K562 (cell line): ENCODE results near the gene RRAD. TPM values are rescaled to one million over a fixed set of nuclear protein-coding genes. Genes with fewer than 3 reads are reported as not detected.
A peak's percentile ranks its signal among the peaks of the same experiment; 100 is the strongest.

ENCODE experiments used
- ATAC-seq: fragments of 200-7000 bp; cut with Tn5 transposase; 3 replicates; pipeline ENCODE4 v1.9.1; 2020; ENCODE audit warnings: moderate library complexity
- BruUV-seq: library from RNA; stranded (reverse); fragments of 400-500 nt; replicated peaks from 2 replicates; lab custom pipeline; 2021; lab: Mats Ljungman, UMichigan
- CTCF ChIA-PET: fragments of 300-600 bp; formaldehyde crosslinking; extraction: SDS; loops from one replicate; lab custom pipeline; 2021; ENCODE audit warnings: low intra/inter-chr PET ratio; lab: Yijun Ruan, JAX
- POLR2A ChIA-PET: fragments of 300-600, 350-650 bp; sonication (Branson Sonifier 250); formaldehyde crosslinking; extraction: SDS; loops from one replicate; lab custom pipeline; 2021; ENCODE audit warnings: antibody characterized with exemption, inconsistent platforms; lab: Yijun Ruan, JAX
- DNase-seq, 4 experiments: peaks; one replicate each; pipeline versions ENCODE4 v3.0.0 to v3.0.0-alpha.2; 2011 to 2018; ENCODE audit warnings: low spot score in 3 of 4, mixed read lengths in 3 of 4; ENCODE audit errors: extremely low read depth in 1 of 4
- FAIRE-seq: peaks from 2 replicates; lab custom pipeline; 2011; peaks lifted over from hg19 to GRCh38; lab: Jason Lieb, UNC
- H2AFZ ChIP-seq: 2 replicates; pipeline ENCODE4 v1.6.0; 2011; ENCODE audit warnings: low read depth, low read length, control low read depth, inconsistent platforms
- H3K27ac ChIP-seq: fragments of 200-600 bp; 3 replicates; pipeline ENCODE4 v1.8.0; 2011; ENCODE audit warnings: low read depth, mild to moderate bottlenecking, control low read depth, inconsistent platforms, low read length, moderate library complexity, mixed read lengths; ENCODE audit errors: extremely low read depth
- H3K27me3 ChIP-seq, 2 experiments: fragments of 300-600 bp in 1 of 2; 2 replicates in 1 of 2; 3 replicates in 1 of 2; pipeline versions ENCODE4 v1.6.0 to v1.8.0; 2011; ENCODE audit warnings: inconsistent platforms in 2 of 2, low read length in 2 of 2, mild to moderate bottlenecking in 1 of 2, mixed read lengths in 1 of 2, moderate library complexity in 1 of 2; ENCODE audit not compliant: control insufficient read depth in 2 of 2, insufficient read depth in 2 of 2
- H3K36me3 ChIP-seq: fragments of 300-600 bp; 3 replicates; pipeline ENCODE4 v1.8.0; 2011; ENCODE audit warnings: mild to moderate bottlenecking, low read length, inconsistent platforms; ENCODE audit not compliant: control insufficient read depth, insufficient read depth
- H3K4me1 ChIP-seq, 2 experiments: fragments of 200-600 bp in 1 of 2; replicated peaks in 1 of 2; 2 replicates in 1 of 2; 3 replicates in 1 of 2; pipeline versions ENCODE4 v1.5.1 to v1.8.0; 2011; ENCODE audit warnings: inconsistent platforms in 2 of 2, low read length in 2 of 2, mild to moderate bottlenecking in 1 of 2, mixed read lengths in 1 of 2, moderate library complexity in 1 of 2; ENCODE audit not compliant: control insufficient read depth in 2 of 2, insufficient read depth in 2 of 2
- H3K4me2 ChIP-seq: 2 replicates; pipeline ENCODE4 v1.6.1; 2011; ENCODE audit warnings: low read length, control low read depth, inconsistent platforms, mixed read lengths; ENCODE audit not compliant: insufficient read depth
- H3K4me3 ChIP-seq: fragments of 200-600 bp; sonication (generic), shearing (Covaris generic); 2 replicates; pipeline ENCODE4 v1.5.1; 2016; ENCODE audit warnings: control low read depth, inconsistent platforms
- H3K79me2 ChIP-seq: fragments of 200-600 bp; 3 replicates; pipeline ENCODE4 v1.8.0; 2011; ENCODE audit warnings: low read length, inconsistent platforms; ENCODE audit not compliant: control insufficient read depth, insufficient read depth
- H3K9ac ChIP-seq, 2 experiments: 2 replicates each; pipeline versions ENCODE4 v1.6.0 to v1.6.1; 2011; ENCODE audit warnings: low read depth in 2 of 2, low read length in 2 of 2, control low read depth in 1 of 2, inconsistent platforms in 1 of 2, mild to moderate bottlenecking in 1 of 2, mixed read lengths in 1 of 2; ENCODE audit not compliant: insufficient read depth in 1 of 2
- H3K9me1 ChIP-seq: one replicate; pipeline ENCODE4 v1.6.0; 2011; ENCODE audit warnings: inconsistent platforms, mild to moderate bottlenecking, low read length, moderate library complexity; ENCODE audit not compliant: control insufficient read depth, insufficient read depth
- H3K9me3 ChIP-seq: replicated peaks from 2 replicates; pipeline ENCODE4 v1.5.1; 2011; ENCODE audit warnings: low read depth, low read length, inconsistent platforms; ENCODE audit not compliant: control insufficient read depth, insufficient read depth
- H4K20me1 ChIP-seq: replicated peaks from 2 replicates; pipeline ENCODE4 v1.6.1; 2011; ENCODE audit warnings: low read length, inconsistent platforms, mixed read lengths; ENCODE audit not compliant: control insufficient read depth, insufficient read depth
- ELF4 ChIP-seq: fragments of 450-650 bp; formaldehyde crosslinking; IDR thresholded peaks from 2 replicates; pipeline ENCODE4 v1.4.0; 2022; ENCODE audit warnings: missing genetic modification characterization
- EP400 ChIP-seq: fragments of 450-650 bp; IDR thresholded peaks from 2 replicates; pipeline ENCODE4 v1.6.1; 2017; ENCODE audit warnings: antibody characterized with exemption, mild to moderate bottlenecking, moderate library complexity
- ETV6 ChIP-seq, 3 experiments: fragments of 150-350 bp in 1 of 3; sonication (generic) in 1 of 3; formaldehyde crosslinking in 1 of 3; IDR thresholded peaks; 2 replicates each; pipeline versions ENCODE4 v1.6.1 to v1.8.0; 2014 to 2022; ENCODE audit warnings: borderline replicate concordance in 2 of 3, low read depth in 2 of 3, antibody characterized with exemption in 1 of 3, low read length in 1 of 3, mild to moderate bottlenecking in 1 of 3, missing genetic modification reagents in 1 of 3
- GTF2E2 ChIP-seq: fragments of 200-800 bp; sonication (Bioruptor generic); IDR thresholded peaks from 2 replicates; pipeline ENCODE4 v1.6.1; 2016; ENCODE audit warnings: missing genetic modification characterization, missing compliant biosample characterization
- L3MBTL2 ChIP-seq: fragments of 450-650 bp; IDR thresholded peaks from 2 replicates; pipeline ENCODE4 v1.6.1; 2016; ENCODE audit warnings: mild to moderate bottlenecking, moderate library complexity
- NCOA6 ChIP-seq: fragments of 450-650 bp; IDR thresholded peaks from 2 replicates; pipeline ENCODE4 v1.6.1; 2017; ENCODE audit warnings: mild to moderate bottlenecking
- PCBP2 ChIP-seq: fragments of 200-400 bp; formaldehyde crosslinking; IDR thresholded peaks from 2 replicates; pipeline ENCODE4 v1.6.1; 2018; ENCODE audit warnings: low read length, low read depth, mild to moderate bottlenecking, moderate library complexity; ENCODE audit not compliant: poor library complexity, severe bottlenecking
- VEZF1 ChIP-seq: fragments of 200-800 bp; sonication (Bioruptor generic); IDR thresholded peaks from 2 replicates; pipeline ENCODE4 v1.6.1; 2017; ENCODE audit warnings: missing genetic modification characterization, missing compliant biosample characterization
- ZNF124 ChIP-seq: sonication (generic); formaldehyde crosslinking; IDR thresholded peaks from 2 replicates; pipeline ENCODE4 v1.8.1; 2022; ENCODE audit warnings: missing genetic modification reagents
- ZNF318 ChIP-seq, 2 experiments: fragments of 450-650 bp; IDR thresholded peaks; 2 replicates each; pipeline ENCODE4 v1.6.1; 2016; ENCODE audit warnings: mild to moderate bottlenecking in 2 of 2, borderline replicate concordance in 1 of 2, low read depth in 1 of 2, moderate library complexity in 1 of 2
- ZNF551 ChIP-seq: fragments of 250-450 bp; sonication (Bioruptor Pico); IDR thresholded peaks from 2 replicates; pipeline ENCODE4 v1.5.0; 2021; ENCODE audit warnings: mild to moderate bottlenecking, moderate library complexity
- ZNF644 ChIP-seq: fragments of 200-800 bp; sonication (Bioruptor generic); IDR thresholded peaks from 2 replicates; pipeline ENCODE4 v1.6.1; 2016; ENCODE audit warnings: low read depth, missing genetic modification characterization, missing compliant biosample characterization
- ZNF707 ChIP-seq: fragments of 250-450 bp; sonication (Bioruptor Pico); conservative IDR thresholded peaks from 2 replicates; pipeline ENCODE4 v1.8.0; 2022; ENCODE audit warnings: inconsistent platforms, mild to moderate bottlenecking, moderate library complexity
- in situ Hi-C: fragments of 300-500 bp; cut with MboI; formaldehyde crosslinking; loops from 4 replicates; pipeline ENCODE4 v1.15.0; 2018; ENCODE audit warnings: inconsistent platforms, mixed read lengths
- intact Hi-C: fragments of 100-400 bp; cut with micrococcal nuclease; formaldehyde crosslinking; loops from 2 replicates; pipeline ENCODE4 v1.14.2; 2022
- polyA plus RNA-seq, 8 experiments: library from polyadenylated mRNA; depleted of rRNA in 4 of 8; stranded (reverse) in 5 of 8; unstranded in 3 of 8; fragments of >200 nt; fragmentation: Nextera tagmentation in 2 of 8; fragmentation: Illumina TruSeq in 1 of 8; extraction: Ambion mirVana in 2 of 8; extraction: Trizol in 1 of 8; gene quantifications; 2 replicates each; pipeline versions ENCODE4 v1.2.1 to v1.2.3, GENCODE V29; 2011 to 2014; ENCODE audit warnings: inconsistent platforms in 1 of 8, missing spikeins in 1 of 8
- total RNA-seq, 7 experiments: library from RNA; depleted of rRNA in 6 of 7; stranded (reverse); fragments of >200 nt in 6 of 7; fragmentation: Illumina TruSeq in 2 of 7; extraction: Trizol in 2 of 7; gene quantifications; 2 replicates each; pipeline versions ENCODE4 v1.2.1 to v1.2.3, GENCODE V29; 2011 to 2021; ENCODE audit warnings: low replicate concordance in 1 of 7

Gene RRAD
- total and polyA plus RNA-seq, 9 of the 15 experiments (the other 6 are each of a cell fraction or from before 2014, with no cell fraction given) = 0.09 to 0.20 (median 0.13) TPM; not detected in 5

GRCh38 chr16:66873685-66874055 is 51.7 kb downstream of the RRAD start:
- H3K79me2 ChIP-seq = no peaks in the 10 kb centered on the region
- H3K9me1 ChIP-seq = no peaks in the 10 kb centered on the region
- peak overlapping the region; percentile 68; the same call in 2 of the 3 replicates for H3K27ac ChIP-seq
- no TSS peak for BruUV-seq
- H2AFZ ChIP-seq = peak overlapping the region; percentile 92
- CTCF ChIA-PET = interaction anchor here (0.7 kb wide), 1 partner anchor 280 kb away, joined by 3 read pairs; no protein-coding TSS in a partner anchor
- peaks cover 10 to 17% of the 10 kb centered on the region in 2 experiments; a peak in 4 of 5 replicates for H3K4me1 ChIP-seq
- H3K4me2 ChIP-seq = peak overlapping the region; percentile 84; the same call in 1 of the 2 replicates
- DNase-seq = no peak
- 0 out of 4 replicates have a peak overlapping the region, but pooled peaks of 1 of the 2 experiments have one; percentile 66 for H3K9ac ChIP-seq
- FAIRE-seq = no peak
- in situ Hi-C loops (no loop called here), intact Hi-C loops (loop anchor here (2.0 kb wide), 1 partner anchor 213 kb away; no protein-coding TSS in a partner anchor)
- no peaks in the 10 kb centered on the region for H3K9me3 ChIP-seq
- H4K20me1 ChIP-seq = no peaks in the 10 kb centered on the region
- H3K4me3 ChIP-seq = no peak overlapping the region
- POLR2A ChIA-PET = interaction anchor here (0.5 to 1.2 kb wide), 3 partner anchors 26 to 228 kb away, joined by 3 read pairs; no protein-coding TSS in a partner anchor
- H3K27me3 ChIP-seq = no peaks in the 10 kb centered on the region
- H3K36me3 ChIP-seq = no peaks in the 10 kb centered on the region
- no peak for ATAC-seq
- TF ChIP-seq GTF2E2 (no peak), ELF4 (no peak), NCOA6 (no peak), ZNF124 (CRISPR knock-in tag) (no peak), ETV6 (IDR thresholded peaks at IDR 0.05; ENCODE audit: borderline replicate concordance in 1 of 2, low read depth in 2 of 2, low read length in 1 of 2) (no peak), ETV6 (CRISPR knock-in tag; IDR thresholded peaks at IDR 0.05; ENCODE audit: borderline replicate concordance) (no peak), ZNF551 (no peak), ZNF707 (no peak), ZNF318 (IDR thresholded peaks at IDR 0.05; ENCODE audit: borderline replicate concordance in 1 of 2, low read depth in 1 of 2) (no peak), L3MBTL2 (no peak), PCBP2 (peak; percentile 71), ZNF644 (tag) (no peak), VEZF1 (CRISPR knock-in tag) (peak; percentile 31), EP400 (no peak)
